Activated CD4-positive, alpha-beta T cell treated with anti-CD3 and anti-CD28 coated beads for 48 hours (primary cell): ENCODE measurements around the gene GPR137B.
A peak's percentile ranks its signal among the peaks of the same experiment; 100 is the strongest.

Experiments
- DNase-seq: peaks from one replicate; pipeline ENCODE4 v3.0.0-alpha.2; 2020

Gene GPR137B

GRCh38 chr1:236114076-236114747 lies 28.1 kb upstream of the GPR137B start:
- no peak for DNase-seq

GRCh38 chr1:236117710-236118109 lies 24.6 kb upstream of the GPR137B start:
- DNase-seq: no peak

DNA sequence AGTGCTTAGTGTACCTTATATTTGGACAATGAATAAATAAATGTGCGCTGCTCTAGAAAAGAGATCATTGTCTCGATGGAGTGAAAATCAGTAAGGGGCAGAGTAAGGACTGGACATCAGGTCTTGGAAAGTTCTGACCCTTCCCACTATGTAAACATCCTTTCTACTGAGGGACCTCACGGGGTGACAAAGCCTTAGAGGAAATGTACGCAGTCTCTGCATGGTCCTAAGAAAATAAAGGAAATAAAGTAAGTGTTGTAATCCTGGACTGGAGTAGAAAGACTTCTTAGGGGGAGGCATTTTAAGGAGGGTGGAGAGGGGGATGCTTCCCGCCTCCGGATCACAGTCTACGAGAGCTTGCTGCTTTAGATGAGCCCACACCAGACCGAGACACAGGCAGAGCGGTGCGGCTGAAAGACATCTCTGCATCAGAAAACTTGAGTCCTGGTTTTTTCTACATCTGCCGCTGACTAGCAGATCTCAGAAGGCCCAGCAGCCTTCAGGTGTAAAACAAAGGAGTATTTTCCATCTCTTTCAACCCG lies 22.3 kb upstream of the GPR137B start:
- no peak for DNase-seq

DNA sequence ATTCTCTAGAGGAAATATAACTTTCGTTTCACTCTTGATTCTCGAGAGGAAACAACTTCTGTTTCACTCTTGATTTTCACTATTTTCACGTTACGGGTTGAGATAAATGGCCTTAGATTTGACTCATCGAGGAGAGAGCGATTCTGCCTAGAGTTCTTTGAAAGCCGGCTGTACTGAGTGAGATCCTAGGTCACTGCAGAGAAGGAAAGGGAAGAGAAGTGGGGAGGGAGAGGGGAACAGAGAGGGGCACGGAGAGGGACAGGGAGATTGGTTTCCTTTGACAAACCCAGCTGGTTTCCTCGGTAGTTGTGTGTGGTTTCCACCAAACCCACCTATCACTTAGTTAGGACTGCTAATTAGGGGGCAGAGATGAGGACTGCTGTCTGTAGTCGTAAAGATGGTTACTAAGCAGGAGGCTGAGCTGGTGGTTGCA lies 21.6 kb upstream of the GPR137B start:
- DNase-seq: peak; percentile 9

- peak; percentile 70 for DNase-seq
Observed at GRCh38 chr1:236122176-236122575, 20.2 kb upstream of the GPR137B start.

GRCh38 chr1:236123563-236123962 lies 18.8 kb upstream of the GPR137B start:
- no peak for DNase-seq

DNA sequence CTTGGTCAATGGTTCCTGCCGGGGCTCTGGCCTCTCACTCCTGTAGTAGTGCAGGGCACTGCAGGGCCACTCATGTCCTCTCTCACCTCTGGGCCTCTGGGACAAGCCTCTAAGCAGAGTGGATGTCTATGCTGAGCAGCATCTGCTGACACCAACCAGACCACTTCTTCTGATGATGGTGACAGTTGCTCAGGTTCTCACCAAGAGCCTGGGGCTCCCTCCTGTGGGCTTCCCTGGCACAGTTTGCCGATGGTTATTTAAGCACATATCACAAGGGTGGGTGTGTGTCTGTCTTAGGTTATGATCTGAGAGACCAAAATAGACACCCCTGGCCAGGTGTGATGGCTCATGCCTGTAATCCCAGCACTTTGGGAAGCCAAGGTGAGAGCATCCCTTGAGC lies 17.4 kb upstream of the GPR137B start:
- DNase-seq: no peak

- DNase-seq: no peak
Observed at GRCh38 chr1:236127045-236127444, 15.3 kb upstream of the GPR137B start.

DNA sequence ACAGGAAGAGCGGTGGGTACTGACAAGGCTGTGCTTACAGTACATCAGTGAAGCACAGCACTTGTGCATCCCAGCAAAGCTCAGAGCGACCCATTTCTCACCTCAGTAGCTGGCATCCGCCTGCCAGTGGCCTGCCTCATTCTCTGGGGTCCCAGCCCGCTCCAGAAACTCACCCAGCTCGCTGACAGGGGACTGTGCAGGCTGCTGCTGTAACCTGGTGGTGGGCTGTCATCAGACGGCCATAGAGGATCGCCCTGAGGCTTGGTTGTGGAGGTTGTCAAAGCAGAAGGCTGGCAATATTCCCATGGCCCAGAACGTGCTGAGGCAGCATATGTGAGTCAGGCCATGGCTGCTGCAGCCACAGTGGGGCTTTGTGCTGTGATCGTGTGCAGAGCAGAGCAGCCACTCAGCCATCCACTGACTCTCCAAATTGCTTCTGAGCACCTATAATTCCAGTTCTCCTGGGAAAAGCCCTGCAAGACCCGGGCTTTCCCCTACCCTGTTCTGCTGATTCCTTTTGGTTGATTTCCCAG lies 13.6 kb upstream of the GPR137B start:
- DNase-seq: no peak

DNA sequence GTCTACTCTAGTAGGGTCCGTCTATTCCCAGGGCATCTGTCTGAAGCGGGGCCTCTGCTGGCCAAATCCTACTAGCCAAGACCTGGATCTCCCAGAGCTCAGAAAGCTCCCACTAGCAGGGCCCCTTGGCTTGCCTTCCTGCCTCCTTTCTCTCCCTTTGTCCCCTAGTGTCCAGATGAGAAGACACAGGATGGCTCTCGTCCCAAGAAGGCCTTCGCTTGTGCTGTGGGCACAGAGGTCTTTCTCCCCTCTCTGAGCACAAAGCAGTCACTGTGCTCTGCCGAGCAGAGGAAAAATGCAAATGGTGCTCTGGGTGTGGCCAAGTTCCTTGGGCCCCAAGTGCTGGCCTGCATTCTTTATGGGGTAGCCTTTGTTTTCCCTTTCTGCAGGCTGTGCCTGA lies 13.0 kb upstream of the GPR137B start:
- DNase-seq: no peak

GRCh38 chr1:236130372-236130771 lies 12.0 kb upstream of the GPR137B start:
- no peak for DNase-seq

GRCh38 chr1:236131916-236132315 lies 10.4 kb upstream of the GPR137B start:
- DNase-seq: no peak

- DNase-seq: no peak
Observed at GRCh38 chr1:236132420-236133046, 9.8 kb upstream of the GPR137B start.

DNA sequence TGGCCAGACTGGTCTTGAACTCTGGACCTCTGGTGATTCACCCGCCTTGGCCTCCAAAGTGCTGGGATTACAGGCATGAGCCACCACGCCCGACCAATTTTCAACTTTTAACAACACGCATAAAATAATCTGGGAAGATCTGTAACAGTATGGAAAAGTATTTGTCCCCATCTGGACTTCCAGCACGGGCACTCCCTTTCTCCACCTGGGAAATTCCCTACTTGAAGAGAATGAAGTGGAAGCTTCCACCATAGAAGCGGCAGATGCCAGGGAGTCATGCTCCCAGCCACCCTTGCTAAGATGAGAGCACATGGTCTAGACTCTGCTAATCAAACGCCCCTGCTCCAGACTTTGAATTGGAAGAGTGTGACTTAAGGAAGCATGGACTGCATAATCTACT lies 9.0 kb upstream of the GPR137B start:
- no peak for DNase-seq

- DNase-seq: no peak
Observed at GRCh38 chr1:236133802-236134201, 8.5 kb upstream of the GPR137B start.

- no peak for DNase-seq
Observed at GRCh38 chr1:236137285-236137852, 5.0 kb upstream of the GPR137B start.

- no peak for DNase-seq
Observed at GRCh38 chr1:236139495-236139894, 2.8 kb upstream of the GPR137B start.

DNA sequence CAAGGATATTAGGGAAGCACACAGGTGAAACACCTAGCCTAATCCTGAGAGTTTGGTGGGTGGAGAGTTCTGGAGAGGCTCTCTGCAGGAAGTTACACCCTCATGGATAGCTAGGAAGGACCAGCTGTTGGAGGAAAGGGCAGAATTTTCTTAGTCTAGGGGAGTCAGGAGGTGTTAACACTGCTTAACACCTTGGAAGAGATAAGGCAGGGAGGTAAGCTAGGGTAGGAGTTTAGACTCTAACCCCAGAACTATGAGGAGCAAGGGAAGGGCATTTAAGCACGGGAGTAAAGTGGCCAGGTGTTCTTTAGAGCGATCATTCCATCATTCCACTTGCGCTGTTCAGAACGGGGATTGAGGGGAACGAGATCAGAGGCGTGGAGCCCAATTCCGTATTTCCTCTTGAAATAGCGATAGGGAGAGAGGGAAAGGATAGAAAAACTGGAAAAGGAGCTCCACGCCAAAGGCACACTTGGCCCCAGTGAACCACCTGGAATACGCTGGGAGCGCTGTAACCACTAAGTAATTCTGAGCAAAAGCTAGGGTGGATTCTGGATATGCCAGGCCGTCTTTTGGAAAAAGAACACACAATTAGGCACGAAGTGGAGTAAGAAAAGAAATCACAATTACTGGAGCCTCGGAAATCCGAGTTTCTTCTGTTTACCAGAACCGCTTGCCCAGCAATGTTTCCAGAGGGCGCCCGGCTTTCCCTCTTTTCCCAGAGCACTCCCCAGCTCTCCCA lies 1.5 kb upstream of the GPR137B start:
- no peak for DNase-seq

DNA sequence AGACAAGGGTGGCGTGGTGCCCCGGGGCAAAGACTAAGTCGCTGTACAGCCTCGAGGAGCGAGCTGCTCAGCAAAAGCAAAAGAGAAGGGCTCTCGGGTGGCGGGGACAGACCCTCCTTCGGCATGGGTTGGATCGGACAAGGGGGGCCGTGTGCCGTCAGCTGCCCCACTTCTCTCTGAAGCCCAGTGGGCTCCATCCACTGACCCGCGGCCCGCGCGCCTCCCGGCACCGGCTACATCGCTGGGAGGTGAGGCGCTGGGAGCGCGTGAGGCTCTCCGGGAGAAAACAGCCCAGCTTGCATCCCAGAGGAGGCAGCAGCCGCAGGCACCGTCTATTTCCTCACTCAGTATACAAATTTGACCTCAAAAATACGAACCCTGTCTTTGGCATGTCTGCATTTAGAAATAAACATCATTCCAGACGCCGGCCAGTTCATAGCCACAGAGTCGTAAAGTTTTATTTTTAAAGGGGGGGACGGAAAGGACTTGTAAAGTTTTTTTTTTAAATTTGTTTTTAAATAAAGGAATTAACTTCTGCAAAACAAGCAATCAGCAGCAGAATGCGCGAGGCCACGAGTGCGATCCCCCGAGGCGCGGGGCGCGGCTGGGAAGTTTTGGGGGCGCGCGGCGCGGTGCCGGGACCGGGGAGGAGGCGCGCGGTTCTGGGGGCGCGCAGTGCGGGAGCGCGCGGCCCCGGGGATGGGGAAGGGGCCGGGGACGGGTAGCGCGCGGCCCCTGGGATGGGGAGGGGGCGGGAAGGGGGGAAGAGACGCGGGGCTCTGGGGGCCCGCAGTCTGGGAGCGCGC lies 689 bp upstream of the GPR137B start:
- DNase-seq: peak; percentile 18

- peak; percentile 67 for DNase-seq
Observed at GRCh38 chr1:236143104-236143948, 987 bp downstream of the GPR137B start.

GRCh38 chr1:236144033-236144432 lies 1.7 kb downstream of the GPR137B start:
- DNase-seq: no peak
